Smooth muscle cell (in vitro differentiated cells): ENCODE data around the gene ITLN1. TPM values are rescaled to one million over a fixed set of nuclear protein-coding genes. Genes with fewer than 3 reads are reported as not detected.

ENCODE experiments used
- DNase-seq: peaks from one replicate; lab custom pipeline; 2025; ENCODE audit not compliant: unreplicated experiment; lab: John Stamatoyannopoulos, UW
- H2AFZ ChIP-seq: fragments of 200-600 bp; sonication (generic); 2 replicates; pipeline ENCODE4 v1.6.0; 2016; ENCODE audit warnings: antibody characterized with exemption, low read depth, mild to moderate bottlenecking
- H3F3A ChIP-seq: fragments of 200-600 bp; sonication (generic); 2 replicates; pipeline ENCODE4 v1.6.0; 2017; ENCODE audit warnings: antibody characterized with exemption, low read depth
- H3K27ac ChIP-seq: fragments of 200-600 bp; sonication (generic); 2 replicates; pipeline ENCODE4 v1.5.1; 2016; ENCODE audit warnings: low read depth, mild to moderate bottlenecking
- H3K27me3 ChIP-seq: fragments of 200-600 bp; sonication (generic); 2 replicates; pipeline ENCODE4 v1.6.1; 2016; ENCODE audit warnings: low read depth, mild to moderate bottlenecking
- H3K36me3 ChIP-seq: fragments of 200-600 bp; sonication (generic); 2 replicates; pipeline ENCODE4 v1.5.1; 2016; ENCODE audit warnings: low read depth
- H3K4me1 ChIP-seq: fragments of 200-600 bp; sonication (generic); 2 replicates; pipeline ENCODE4 v1.5.1; 2016; ENCODE audit warnings: low read depth
- H3K4me2 ChIP-seq: fragments of 200-600 bp; sonication (generic); 2 replicates; pipeline ENCODE4 v1.6.0; 2016; ENCODE audit warnings: mild to moderate bottlenecking
- H3K4me3 ChIP-seq: fragments of 200-600 bp; sonication (generic); 2 replicates; pipeline ENCODE4 v1.5.1; 2016; ENCODE audit warnings: mild to moderate bottlenecking
- H3K79me2 ChIP-seq: fragments of 200-600 bp; sonication (generic); 2 replicates; pipeline ENCODE4 v1.6.0; 2016; ENCODE audit warnings: low read depth, mild to moderate bottlenecking
- H3K9ac ChIP-seq: fragments of 200-600 bp; sonication (generic); 2 replicates; pipeline ENCODE4 v1.6.0; 2016; ENCODE audit warnings: low read depth
- H3K9me3 ChIP-seq: fragments of 200-600 bp; sonication (generic); replicated peaks from 2 replicates; pipeline ENCODE4 v1.5.1; 2016; ENCODE audit warnings: low read depth
- H4K20me1 ChIP-seq: fragments of 200-600 bp; sonication (generic); 2 replicates; pipeline ENCODE4 v1.6.0; 2016; ENCODE audit warnings: low read depth
- CTCF ChIP-seq: fragments of 200-600 bp; sonication (generic); IDR thresholded peaks from 2 replicates; pipeline ENCODE4 v1.5.1; 2017; ENCODE audit warnings: borderline replicate concordance, mild to moderate bottlenecking, antibody characterized with exemption; ENCODE audit not compliant: insufficient read depth, poor library complexity, severe bottlenecking
- WGBS: methylation state at CpG from one replicate; pipeline ENCODE4 v1.1.7; 2016; ENCODE audit warnings: low lambda C conversion rate; 5-methylcytosine and 5-hydroxymethylcytosine counted together
- polyA plus RNA-seq: library from polyadenylated mRNA; unstranded; fragments of >200 nt; fragmentation: Nextera tagmentation; extraction: Ambion mirVana; gene quantifications from 2 replicates; pipeline ENCODE4 v1.2.1, GENCODE V29; 2016
- total RNA-seq: library from RNA; depleted of rRNA; stranded (reverse); fragments of >200 nt; gene quantifications from 2 replicates; pipeline ENCODE4 v1.2.3, GENCODE V29; 2014

Gene ITLN1
- total and polyA plus RNA-seq, 2 experiments from 2014 or later = not detected

- Histone ChIP-seq H3K4me2 (no peak overlapping the region), H3K4me3 (no peak overlapping the region), H3K4me1 (peaks cover 10% of the 10 kb centered on the region), H3K36me3 (no peaks in the 10 kb centered on the region), H4K20me1 (no peaks in the 10 kb centered on the region), H3K27me3 (peaks cover 4% of the 10 kb centered on the region), H3K79me2 (no peaks in the 10 kb centered on the region), H2AFZ (no peak overlapping the region), H3F3A (no peaks in the 10 kb centered on the region), H3K9me3 (no peaks in the 10 kb centered on the region), H3K27ac (no peak overlapping the region), H3K9ac (no peak overlapping the region)
- TF ChIP-seq CTCF = no peak
- 77% methylated on average over 3 of the region's 3 CpGs for WGBS
- DNase-seq = no peak
Measured at GRCh38 chr1:160835751-160836150, 49.2 kb downstream of the ITLN1 start.

GRCh38 chr1:160834945-160835565, 49.9 kb downstream of the ITLN1 start:
- 88% methylated on average over 3 of the region's 3 CpGs for WGBS
- TF ChIP-seq CTCF = peak; percentile 75
- no peak overlapping the region for H3K4me3 ChIP-seq
- no peak overlapping the region for H3K27ac ChIP-seq
- peaks cover 4% of the 10 kb centered on the region for H3K27me3 ChIP-seq
- DNase-seq = no peak
- no peak overlapping the region for H3K9ac ChIP-seq
- no peaks in the 10 kb centered on the region for H3F3A ChIP-seq
- no peaks in the 10 kb centered on the region for H3K79me2 ChIP-seq
- no peaks in the 10 kb centered on the region for H4K20me1 ChIP-seq
- no peak overlapping the region for H3K4me2 ChIP-seq
- no peak overlapping the region for H2AFZ ChIP-seq
- no peaks in the 10 kb centered on the region for H3K36me3 ChIP-seq
- peaks cover 10% of the 10 kb centered on the region for H3K4me1 ChIP-seq
- H3K9me3 ChIP-seq = no peaks in the 10 kb centered on the region

GRCh38 chr1:160830321-160831153, 54.4 kb downstream of the ITLN1 start:
- no peak for DNase-seq
- no peak overlapping the region for H3K4me3 ChIP-seq
- H3K9ac ChIP-seq = no peak overlapping the region
- no peak overlapping the region for H3K27ac ChIP-seq
- no peak overlapping the region for H3K4me2 ChIP-seq
- no peaks in the 10 kb centered on the region for H3K36me3 ChIP-seq
- 58% methylated on average over 8 of the region's 8 CpGs for WGBS
- no peaks in the 10 kb centered on the region for H3K79me2 ChIP-seq
- H2AFZ ChIP-seq = no peak overlapping the region
- H3K27me3 ChIP-seq = no peaks in the 10 kb centered on the region
- H3F3A ChIP-seq = no peaks in the 10 kb centered on the region
- no peaks in the 10 kb centered on the region for H4K20me1 ChIP-seq
- H3K4me1 ChIP-seq = no peaks in the 10 kb centered on the region
- peak; percentile 75 for TF ChIP-seq CTCF
- no peaks in the 10 kb centered on the region for H3K9me3 ChIP-seq
